SK-N-SH treated with all-trans-retinoic acid at 6 μM for 48 hours (cell line): Measurements from ENCODE around the gene RECQL5.

Source experiments
- BACH2 ChIP-seq: fragments of 250-450 bp; sonication (Bioruptor Pico); IDR thresholded peaks from 2 replicates; pipeline ENCODE4 v1.9.0; 2021; ENCODE audit warnings: mild to moderate bottlenecking, borderline replicate concordance
- SNAI2 ChIP-seq: fragments of 250-450 bp; sonication (Bioruptor Pico); IDR thresholded peaks from 2 replicates; pipeline ENCODE4 v1.5.0; 2020; ENCODE audit warnings: mild to moderate bottlenecking, moderate library complexity
- TCF4 ChIP-seq: fragments of 250-450 bp; sonication (Bioruptor Pico); IDR thresholded peaks from 2 replicates; pipeline ENCODE4 v1.8.0; 2021; ENCODE audit warnings: mild to moderate bottlenecking, moderate library complexity, borderline replicate concordance
- TF ChIP-seq, protein P1 (sequence below): fragments of 250-450 bp; sonication (Bioruptor Pico); IDR thresholded peaks from 2 replicates; pipeline ENCODE4 v1.8.0; 2020; ENCODE audit warnings: mild to moderate bottlenecking, moderate library complexity, borderline replicate concordance

DNA sequence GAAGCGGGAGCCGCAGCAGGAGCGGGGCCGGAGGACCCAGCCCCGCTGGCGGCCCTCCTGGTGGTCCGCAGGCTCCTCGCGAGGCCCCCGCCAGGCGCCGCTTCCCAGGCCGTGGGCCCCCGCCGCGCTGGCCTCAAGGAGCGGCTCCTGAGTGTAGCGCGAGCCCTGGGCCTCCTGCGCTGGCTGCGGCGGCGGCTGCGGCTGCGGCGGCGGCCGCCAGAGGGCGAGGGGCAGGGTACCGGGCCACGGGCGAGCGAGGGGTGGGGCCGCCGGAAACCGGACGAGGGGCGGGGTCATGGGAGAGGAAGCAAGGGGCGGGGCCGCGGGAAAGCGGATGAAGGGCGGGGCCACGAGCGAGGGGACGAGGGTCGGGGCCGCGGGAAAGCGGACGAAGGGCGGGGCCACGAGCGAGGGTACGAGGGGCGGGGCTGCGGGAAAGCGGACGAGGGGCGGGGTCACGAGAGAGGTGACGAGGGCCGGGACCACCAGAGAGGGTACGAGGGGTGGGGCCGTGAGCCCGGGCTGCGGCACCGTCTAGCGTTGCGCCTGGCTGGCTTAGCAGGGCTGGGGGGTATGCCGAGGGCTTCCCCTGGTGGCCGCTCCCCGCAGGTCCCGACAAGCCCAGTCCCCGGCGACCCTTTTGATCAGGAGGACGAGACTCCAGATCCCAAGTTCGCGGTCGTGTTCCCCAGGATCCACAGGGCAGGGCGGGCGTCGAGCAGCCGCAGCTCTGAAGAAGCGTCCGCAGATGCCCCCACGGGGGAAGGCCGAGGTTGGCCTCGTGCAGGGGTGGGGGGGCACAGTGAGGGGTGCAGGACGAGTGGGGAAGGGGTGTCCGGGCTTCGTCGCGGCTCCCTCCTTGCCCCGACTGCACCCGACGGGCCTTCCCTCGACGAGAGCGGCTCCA, 77.7 kb downstream of the RECQL5 start:
- TF ChIP-seq BACH2 (CRISPR knock-in tag) (0 out of 2 replicates have a peak, but pooled peaks have one; percentile 29), SNAI2 (CRISPR knock-in tag) (no peak), TCF4 (CRISPR knock-in tag) (no peak)
- TF ChIP-seq, protein P1, sequence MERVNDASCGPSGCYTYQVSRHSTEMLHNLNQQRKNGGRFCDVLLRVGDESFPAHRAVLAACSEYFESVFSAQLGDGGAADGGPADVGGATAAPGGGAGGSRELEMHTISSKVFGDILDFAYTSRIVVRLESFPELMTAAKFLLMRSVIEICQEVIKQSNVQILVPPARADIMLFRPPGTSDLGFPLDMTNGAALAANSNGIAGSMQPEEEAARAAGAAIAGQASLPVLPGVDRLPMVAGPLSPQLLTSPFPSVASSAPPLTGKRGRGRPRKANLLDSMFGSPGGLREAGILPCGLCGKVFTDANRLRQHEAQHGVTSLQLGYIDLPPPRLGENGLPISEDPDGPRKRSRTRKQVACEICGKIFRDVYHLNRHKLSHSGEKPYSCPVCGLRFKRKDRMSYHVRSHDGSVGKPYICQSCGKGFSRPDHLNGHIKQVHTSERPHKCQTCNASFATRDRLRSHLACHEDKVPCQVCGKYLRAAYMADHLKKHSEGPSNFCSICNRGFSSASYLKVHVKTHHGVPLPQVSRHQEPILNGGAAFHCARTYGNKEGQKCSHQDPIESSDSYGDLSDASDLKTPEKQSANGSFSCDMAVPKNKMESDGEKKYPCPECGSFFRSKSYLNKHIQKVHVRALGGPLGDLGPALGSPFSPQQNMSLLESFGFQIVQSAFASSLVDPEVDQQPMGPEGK: no peak
